Measurements from ENCODE around the gene XYLT1. TPM values are rescaled to one million over a fixed set of nuclear protein-coding genes. Genes with fewer than 3 reads are reported as not detected.

Gene XYLT1
- total and polyA plus RNA-seq, 9 of the 15 experiments (the other 6 are each of a cell fraction or from before 2014, with no cell fraction given) = 0.03 to 0.09 (median 0.08) TPM; not detected in 6

DNA sequence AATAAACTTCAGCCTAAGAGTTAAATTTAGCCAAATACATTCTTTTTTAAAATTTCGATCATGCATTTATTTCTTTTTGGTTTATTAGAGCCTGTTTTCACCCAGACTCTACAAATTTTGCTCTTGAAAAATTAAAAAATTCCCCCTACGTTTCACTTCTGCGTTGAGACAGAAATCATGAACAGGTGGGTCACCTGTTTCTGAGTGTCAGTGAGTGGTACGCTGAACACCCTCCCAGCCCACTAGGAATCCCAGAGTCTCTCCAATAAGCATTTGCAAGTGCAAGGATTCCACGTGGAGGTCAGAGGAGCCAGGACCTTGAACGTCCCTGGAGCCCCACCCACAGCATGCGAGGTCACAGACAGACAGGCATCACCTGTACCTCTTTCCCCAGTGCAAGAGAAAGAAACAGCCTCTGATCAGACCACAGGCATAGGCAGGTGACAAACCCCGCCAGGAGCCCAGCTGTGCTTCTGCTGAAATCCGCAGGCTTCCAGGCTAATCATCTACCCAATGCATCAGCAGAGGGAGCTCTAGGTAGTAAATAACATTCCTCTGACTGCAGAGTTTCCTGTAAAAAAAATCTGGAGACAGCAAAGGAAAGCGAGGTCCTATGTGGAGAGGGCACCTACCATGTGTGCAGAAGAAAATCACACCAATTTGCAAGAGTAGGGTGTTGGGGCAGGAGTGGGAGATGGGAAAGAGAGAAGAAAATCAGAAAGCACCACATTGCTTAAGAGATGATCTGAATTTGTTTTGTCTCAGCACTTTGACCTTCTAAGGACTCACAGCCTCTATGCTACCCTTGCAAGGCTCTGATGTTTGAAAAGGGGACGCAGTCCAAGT lies 5.9 kb upstream of the XYLT1 start:
- CTCF ChIA-PET (ENCODE audit: low intra/inter-chr PET ratio) = no interaction called here
- Histone ChIP-seq H4K20me1 (replicated peaks; ENCODE audit: control insufficient read depth, insufficient read depth, low read length) (no peaks in the 10 kb centered on the region; the same call in 1 of the 2 replicates), H3K4me3 (no peak overlapping the region), H3K79me2 (ENCODE audit: control insufficient read depth, insufficient read depth, low read length) (no peaks in the 10 kb centered on the region), H3K27ac (ENCODE audit: extremely low read depth, low read depth, low read length) (no peak overlapping the region), H3K27me3 (ENCODE audit: control insufficient read depth in 2 of 2, insufficient read depth in 2 of 2, low read length in 2 of 2) (peaks cover 15 to 40% of the 10 kb centered on the region in 2 experiments), H3K9me1 (ENCODE audit: control insufficient read depth, insufficient read depth, low read length) (no peaks in the 10 kb centered on the region), H3K4me2 (ENCODE audit: insufficient read depth, low read length) (no peak overlapping the region), H3K9ac (ENCODE audit: insufficient read depth in 1 of 2, low read depth in 2 of 2, low read length in 2 of 2) (no peak overlapping the region), H2AFZ (ENCODE audit: low read depth, low read length) (no peak overlapping the region), H3K9me3 (replicated peaks; ENCODE audit: control insufficient read depth, insufficient read depth, low read depth, low read length) (no peaks in the 10 kb centered on the region), H3K36me3 (ENCODE audit: control insufficient read depth, insufficient read depth, low read length) (no peaks in the 10 kb centered on the region), H3K4me1 (replicated peaks in 1 of 2; ENCODE audit: control insufficient read depth in 2 of 2, insufficient read depth in 2 of 2, low read length in 2 of 2) (no peaks in the 10 kb centered on the region)
- POLR2A ChIA-PET = no interaction called here
- DNase-seq (ENCODE audit: extremely low read depth in 1 of 4, low spot score in 3 of 4) = peak in 2 of 4 experiments; percentile 18 to 36
- intact Hi-C loops (cut with micrococcal nuclease) (no loop called here), in situ Hi-C loops (cut with MboI) (no loop called here)
- peak; percentile 48 for FAIRE-seq
- TF ChIP-seq STAG1 (CRISPR knock-in tag; IDR thresholded peaks at IDR 0.05; ENCODE audit: borderline replicate concordance) = no peak
- TF ChIP-seq, protein P1, sequence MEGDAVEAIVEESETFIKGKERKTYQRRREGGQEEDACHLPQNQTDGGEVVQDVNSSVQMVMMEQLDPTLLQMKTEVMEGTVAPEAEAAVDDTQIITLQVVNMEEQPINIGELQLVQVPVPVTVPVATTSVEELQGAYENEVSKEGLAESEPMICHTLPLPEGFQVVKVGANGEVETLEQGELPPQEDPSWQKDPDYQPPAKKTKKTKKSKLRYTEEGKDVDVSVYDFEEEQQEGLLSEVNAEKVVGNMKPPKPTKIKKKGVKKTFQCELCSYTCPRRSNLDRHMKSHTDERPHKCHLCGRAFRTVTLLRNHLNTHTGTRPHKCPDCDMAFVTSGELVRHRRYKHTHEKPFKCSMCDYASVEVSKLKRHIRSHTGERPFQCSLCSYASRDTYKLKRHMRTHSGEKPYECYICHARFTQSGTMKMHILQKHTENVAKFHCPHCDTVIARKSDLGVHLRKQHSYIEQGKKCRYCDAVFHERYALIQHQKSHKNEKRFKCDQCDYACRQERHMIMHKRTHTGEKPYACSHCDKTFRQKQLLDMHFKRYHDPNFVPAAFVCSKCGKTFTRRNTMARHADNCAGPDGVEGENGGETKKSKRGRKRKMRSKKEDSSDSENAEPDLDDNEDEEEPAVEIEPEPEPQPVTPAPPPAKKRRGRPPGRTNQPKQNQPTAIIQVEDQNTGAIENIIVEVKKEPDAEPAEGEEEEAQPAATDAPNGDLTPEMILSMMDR (IDR thresholded peaks at IDR 0.05 in 2 of 3, conservative IDR thresholded peaks at IDR 0.05 in 1 of 3; ENCODE audit: insufficient read depth in 2 of 3, low read depth in 1 of 3, low read length in 3 of 3) = peak; percentile 31 to 51 (median 46); a peak in 5 of 6 replicates
- TF ChIP-seq, protein P2, sequence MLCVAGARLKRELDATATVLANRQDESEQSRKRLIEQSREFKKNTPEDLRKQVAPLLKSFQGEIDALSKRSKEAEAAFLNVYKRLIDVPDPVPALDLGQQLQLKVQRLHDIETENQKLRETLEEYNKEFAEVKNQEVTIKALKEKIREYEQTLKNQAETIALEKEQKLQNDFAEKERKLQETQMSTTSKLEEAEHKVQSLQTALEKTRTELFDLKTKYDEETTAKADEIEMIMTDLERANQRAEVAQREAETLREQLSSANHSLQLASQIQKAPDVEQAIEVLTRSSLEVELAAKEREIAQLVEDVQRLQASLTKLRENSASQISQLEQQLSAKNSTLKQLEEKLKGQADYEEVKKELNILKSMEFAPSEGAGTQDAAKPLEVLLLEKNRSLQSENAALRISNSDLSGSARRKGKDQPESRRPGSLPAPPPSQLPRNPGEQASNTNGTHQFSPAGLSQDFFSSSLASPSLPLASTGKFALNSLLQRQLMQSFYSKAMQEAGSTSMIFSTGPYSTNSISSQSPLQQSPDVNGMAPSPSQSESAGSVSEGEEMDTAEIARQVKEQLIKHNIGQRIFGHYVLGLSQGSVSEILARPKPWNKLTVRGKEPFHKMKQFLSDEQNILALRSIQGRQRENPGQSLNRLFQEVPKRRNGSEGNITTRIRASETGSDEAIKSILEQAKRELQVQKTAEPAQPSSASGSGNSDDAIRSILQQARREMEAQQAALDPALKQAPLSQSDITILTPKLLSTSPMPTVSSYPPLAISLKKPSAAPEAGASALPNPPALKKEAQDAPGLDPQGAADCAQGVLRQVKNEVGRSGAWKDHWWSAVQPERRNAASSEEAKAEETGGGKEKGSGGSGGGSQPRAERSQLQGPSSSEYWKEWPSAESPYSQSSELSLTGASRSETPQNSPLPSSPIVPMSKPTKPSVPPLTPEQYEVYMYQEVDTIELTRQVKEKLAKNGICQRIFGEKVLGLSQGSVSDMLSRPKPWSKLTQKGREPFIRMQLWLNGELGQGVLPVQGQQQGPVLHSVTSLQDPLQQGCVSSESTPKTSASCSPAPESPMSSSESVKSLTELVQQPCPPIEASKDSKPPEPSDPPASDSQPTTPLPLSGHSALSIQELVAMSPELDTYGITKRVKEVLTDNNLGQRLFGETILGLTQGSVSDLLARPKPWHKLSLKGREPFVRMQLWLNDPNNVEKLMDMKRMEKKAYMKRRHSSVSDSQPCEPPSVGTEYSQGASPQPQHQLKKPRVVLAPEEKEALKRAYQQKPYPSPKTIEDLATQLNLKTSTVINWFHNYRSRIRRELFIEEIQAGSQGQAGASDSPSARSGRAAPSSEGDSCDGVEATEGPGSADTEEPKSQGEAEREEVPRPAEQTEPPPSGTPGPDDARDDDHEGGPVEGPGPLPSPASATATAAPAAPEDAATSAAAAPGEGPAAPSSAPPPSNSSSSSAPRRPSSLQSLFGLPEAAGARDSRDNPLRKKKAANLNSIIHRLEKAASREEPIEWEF (CRISPR knock-in tag; IDR thresholded peaks at IDR 0.05) = no peak
- peak; percentile 42; the same call in 1 of the 2 replicates for TF ChIP-seq ZNF384 (IDR thresholded peaks at IDR 0.05; ENCODE audit: low read depth, low read length)
- no peak for TF ChIP-seq ZNF584 (CRISPR knock-in tag; IDR thresholded peaks at IDR 0.05; ENCODE audit: low read depth)
- TF ChIP-seq RAD21 (CRISPR knock-in tag; conservative IDR thresholded peaks at IDR 0.05 in 1 of 2, IDR thresholded peaks at IDR 0.05 in 1 of 2) = peak; percentile 41 to 49
- no peak for TF ChIP-seq ZNF146 (CRISPR knock-in tag; IDR thresholded peaks at IDR 0.05; ENCODE audit: unreplicated experiment)
- TF ChIP-seq SMC3 (conservative IDR thresholded peaks at IDR 0.05; ENCODE audit: insufficient read depth, low read depth, low read length) = 0 out of 2 replicates have a peak, but pooled peaks have one; percentile 27
- TF ChIP-seq, protein P3, sequence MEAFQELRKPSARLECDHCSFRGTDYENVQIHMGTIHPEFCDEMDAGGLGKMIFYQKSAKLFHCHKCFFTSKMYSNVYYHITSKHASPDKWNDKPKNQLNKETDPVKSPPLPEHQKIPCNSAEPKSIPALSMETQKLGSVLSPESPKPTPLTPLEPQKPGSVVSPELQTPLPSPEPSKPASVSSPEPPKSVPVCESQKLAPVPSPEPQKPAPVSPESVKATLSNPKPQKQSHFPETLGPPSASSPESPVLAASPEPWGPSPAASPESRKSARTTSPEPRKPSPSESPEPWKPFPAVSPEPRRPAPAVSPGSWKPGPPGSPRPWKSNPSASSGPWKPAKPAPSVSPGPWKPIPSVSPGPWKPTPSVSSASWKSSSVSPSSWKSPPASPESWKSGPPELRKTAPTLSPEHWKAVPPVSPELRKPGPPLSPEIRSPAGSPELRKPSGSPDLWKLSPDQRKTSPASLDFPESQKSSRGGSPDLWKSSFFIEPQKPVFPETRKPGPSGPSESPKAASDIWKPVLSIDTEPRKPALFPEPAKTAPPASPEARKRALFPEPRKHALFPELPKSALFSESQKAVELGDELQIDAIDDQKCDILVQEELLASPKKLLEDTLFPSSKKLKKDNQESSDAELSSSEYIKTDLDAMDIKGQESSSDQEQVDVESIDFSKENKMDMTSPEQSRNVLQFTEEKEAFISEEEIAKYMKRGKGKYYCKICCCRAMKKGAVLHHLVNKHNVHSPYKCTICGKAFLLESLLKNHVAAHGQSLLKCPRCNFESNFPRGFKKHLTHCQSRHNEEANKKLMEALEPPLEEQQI (IDR thresholded peaks at IDR 0.05) = no peak
- no peak for TF ChIP-seq RNF2 (IDR thresholded peaks at IDR 0.05)
- TF ChIP-seq ASH1L (IDR thresholded peaks at IDR 0.05; ENCODE audit: borderline replicate concordance, low read depth, partially characterized antibody) = no peak
- WGBS (ENCODE audit: insufficient coverage, low coverage, missing lambda C conversion rate) = 0% methylated on average over 11 of the region's 11 CpGs
- no TSS peak for BruUV-seq (replicated peaks)
- peak; percentile 70 for ATAC-seq

All from K562 (cell line).